Cardiac fibroblast (primary cell): ENCODE measurements around the gene SELL.

ENCODE experiments used
- DNase-seq, 2 donors: peaks; one replicate each; pipeline versions ENCODE4 v3.0.0 to v3.0.0-alpha.2; 2010; ENCODE audit warnings: low read depth in 2 of 2
- H3K4me3 ChIP-seq, 2 donors: replicated peaks in 1 of 2; 1 replicate in 1 of 2; 2 replicates in 1 of 2; pipeline ENCODE4 v1.5.1; 2011; ENCODE audit warnings: low read depth in 2 of 2, low read length in 2 of 2, mild to moderate bottlenecking in 2 of 2, moderate library complexity in 1 of 2
- TF ChIP-seq, protein P1 (sequence below): IDR thresholded peaks from one replicate; pipeline ENCODE4 v1.5.1; 2011; ENCODE audit warnings: low read depth, mild to moderate bottlenecking, low read length, inconsistent platforms

Gene SELL

DNA sequence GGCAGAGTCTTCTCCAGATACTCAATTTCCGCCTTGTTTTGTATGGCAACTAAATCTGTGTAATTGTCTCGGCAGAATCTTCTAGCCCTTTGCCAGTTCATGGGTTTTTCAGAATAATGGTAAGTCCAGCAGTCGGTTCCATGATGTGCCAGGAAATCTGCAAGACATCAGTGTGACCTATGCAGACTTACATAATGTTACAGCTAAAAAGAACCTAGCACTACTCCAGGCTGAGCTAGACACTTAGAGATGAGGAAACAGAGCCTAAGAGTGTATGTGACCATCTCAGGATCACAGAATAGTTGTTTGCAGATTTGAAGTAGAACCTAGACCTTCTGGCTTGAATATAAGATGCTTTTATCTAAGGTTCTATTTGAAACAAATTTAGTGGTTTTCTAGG lies 2.8 kb downstream of the SELL start:
- H3K4me3 ChIP-seq, result no peak overlapping the region
- TF ChIP-seq, protein P1, sequence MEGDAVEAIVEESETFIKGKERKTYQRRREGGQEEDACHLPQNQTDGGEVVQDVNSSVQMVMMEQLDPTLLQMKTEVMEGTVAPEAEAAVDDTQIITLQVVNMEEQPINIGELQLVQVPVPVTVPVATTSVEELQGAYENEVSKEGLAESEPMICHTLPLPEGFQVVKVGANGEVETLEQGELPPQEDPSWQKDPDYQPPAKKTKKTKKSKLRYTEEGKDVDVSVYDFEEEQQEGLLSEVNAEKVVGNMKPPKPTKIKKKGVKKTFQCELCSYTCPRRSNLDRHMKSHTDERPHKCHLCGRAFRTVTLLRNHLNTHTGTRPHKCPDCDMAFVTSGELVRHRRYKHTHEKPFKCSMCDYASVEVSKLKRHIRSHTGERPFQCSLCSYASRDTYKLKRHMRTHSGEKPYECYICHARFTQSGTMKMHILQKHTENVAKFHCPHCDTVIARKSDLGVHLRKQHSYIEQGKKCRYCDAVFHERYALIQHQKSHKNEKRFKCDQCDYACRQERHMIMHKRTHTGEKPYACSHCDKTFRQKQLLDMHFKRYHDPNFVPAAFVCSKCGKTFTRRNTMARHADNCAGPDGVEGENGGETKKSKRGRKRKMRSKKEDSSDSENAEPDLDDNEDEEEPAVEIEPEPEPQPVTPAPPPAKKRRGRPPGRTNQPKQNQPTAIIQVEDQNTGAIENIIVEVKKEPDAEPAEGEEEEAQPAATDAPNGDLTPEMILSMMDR, result no peak
- no peak for DNase-seq

DNA sequence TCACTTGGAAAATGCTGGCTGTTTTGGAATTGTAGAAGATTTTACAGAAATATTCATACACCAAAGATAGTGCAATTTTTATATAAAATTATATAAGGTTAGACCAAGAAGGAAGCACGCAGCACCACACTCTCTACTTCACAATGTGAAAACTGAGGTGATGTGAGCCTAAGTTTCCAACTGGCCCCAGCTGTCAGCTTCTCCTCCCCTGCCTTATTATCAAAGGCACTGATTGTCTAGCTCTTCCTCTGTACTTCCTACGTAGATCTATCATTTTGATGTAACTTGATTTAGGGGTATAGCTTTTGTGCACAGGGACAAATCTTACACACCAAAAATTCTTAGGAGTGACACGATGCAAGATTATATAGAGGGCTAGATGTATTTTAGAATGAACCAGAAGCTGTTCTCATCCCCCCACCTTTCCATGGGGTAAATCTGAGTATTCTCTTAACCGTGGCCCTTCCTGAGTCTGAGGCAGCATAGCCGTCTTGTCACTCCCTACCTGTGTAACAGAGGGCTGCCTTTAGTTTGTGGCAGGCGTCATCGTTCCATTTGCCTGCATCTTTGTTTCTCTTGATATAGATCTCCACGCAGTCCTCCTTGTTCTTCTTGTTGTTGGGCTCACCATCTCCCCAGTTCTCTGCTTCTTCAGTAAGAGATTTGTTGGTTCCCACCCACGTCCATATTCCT lies 3.4 kb downstream of the SELL start:
- TF ChIP-seq, protein P1, result no peak
- no peak for DNase-seq
- H3K4me3 ChIP-seq, result no peak overlapping the region

DNA sequence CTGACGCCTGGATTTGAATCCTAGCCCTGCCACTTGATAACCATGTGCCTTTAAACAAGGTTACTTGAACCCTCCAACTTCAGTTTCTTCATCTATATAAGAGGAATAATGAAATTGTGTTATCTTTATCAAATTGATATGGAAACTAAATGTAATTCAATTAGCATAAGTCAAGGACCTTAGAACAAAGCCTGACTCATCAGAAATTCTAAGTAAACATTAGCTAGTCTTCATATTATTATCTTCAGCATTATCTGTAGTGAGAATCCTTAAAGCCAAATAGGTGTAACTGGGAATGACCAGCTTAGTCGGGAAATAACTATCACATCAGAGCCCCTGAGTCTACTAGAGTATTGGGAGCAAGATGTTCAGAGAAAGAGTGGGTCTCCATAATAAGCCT lies 6.6 kb downstream of the SELL start:
- no peak overlapping the region for H3K4me3 ChIP-seq
- no peak for DNase-seq
- TF ChIP-seq, protein P1, result no peak

DNA sequence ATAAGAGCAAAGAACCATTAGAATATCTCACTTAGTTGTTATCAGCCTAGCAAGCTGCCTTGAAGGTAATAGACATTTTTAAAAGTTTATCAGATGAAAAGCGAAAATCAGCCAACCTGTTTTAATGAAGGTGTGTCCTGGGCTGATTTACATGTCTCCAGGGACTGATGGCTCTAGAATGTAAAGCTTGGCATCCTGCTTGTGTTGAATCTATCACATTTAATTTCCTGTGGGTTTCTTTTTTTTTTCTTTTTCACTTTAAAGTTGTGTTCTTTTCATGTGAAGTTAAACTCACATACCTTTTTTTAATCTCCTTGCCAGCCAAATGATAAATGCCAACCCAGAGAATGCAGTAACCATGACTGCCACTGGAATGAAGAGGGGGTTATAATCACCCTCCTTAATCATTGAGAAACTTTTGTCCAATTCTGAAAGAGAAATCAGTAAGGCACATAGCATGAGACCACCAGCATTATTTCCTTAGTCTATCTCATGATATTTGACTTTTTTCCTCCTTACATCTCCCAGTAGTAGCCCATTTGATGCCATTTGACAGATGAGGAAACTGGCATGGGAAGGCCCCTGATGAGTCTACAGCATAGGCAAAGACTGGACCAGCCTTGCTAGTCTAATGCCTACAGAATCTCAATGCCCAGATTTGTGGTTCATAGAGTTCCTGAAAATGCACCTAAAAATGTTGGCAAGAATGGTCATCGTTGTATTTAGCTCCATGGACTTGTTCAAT lies 10.0 kb downstream of the SELL start:
- no peak for DNase-seq
- TF ChIP-seq, protein P1, result no peak
- H3K4me3 ChIP-seq, result no peak overlapping the region

DNA sequence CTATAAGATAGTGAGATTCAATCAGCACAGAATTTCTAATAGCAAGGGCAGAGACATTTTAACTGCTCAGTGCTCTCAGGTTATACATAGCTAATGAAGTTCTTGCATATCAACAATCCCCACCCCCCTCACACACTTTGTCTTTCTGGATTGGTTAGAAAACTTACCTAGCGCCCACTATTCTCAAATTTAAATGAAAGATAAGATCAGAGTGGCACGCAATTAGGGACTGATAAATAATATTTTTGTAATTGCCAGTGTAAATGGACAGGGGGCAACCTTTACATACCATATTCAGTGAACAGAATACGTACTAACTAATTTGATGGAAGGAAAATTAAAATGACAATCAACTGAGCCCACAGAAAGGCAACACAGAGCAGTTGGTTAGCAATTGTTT lies 11.7 kb downstream of the SELL start:
- TF ChIP-seq, protein P1, result no peak
- DNase-seq, result no peak
- no peak overlapping the region for H3K4me3 ChIP-seq

DNA sequence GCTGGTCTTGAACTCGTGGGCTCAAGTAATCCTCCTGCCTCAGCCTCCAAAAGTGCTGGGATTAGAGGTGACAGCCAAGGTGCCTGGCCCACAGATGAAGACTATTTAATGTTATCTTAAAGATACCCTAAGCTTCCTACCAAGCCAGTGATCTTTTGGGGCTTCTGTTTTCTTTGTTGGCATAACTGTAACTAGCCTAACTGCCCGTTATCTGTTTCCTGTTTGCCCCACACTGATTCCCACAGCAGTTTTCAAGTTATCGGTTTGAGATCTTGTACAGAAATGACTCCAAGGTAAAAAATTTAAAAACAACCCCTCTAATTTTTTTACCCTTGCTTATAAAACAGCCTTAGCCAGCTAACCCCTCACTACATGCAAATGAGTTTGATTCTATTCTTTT lies 12.4 kb downstream of the SELL start:
- H3K4me3 ChIP-seq, result no peak overlapping the region
- TF ChIP-seq, protein P1, result no peak
- no peak for DNase-seq
